HepG2 (cell line): ENCODE measurements around the gene SDHAF1. TPM values are rescaled to one million over a fixed set of nuclear protein-coding genes. Genes with fewer than 3 reads are reported as not detected.
A peak's percentile ranks its signal among the peaks of the same experiment; 100 is the strongest.

Experiments used
- ARNT ChIP-seq: fragments of 450-650 bp; IDR thresholded peaks from 2 replicates; pipeline ENCODE4 v1.6.1; 2017
- ARNT2 ChIP-seq: sonication (generic); formaldehyde crosslinking; IDR thresholded peaks from 2 replicates; pipeline ENCODE4 v1.8.0; 2022; ENCODE audit warnings: mild to moderate bottlenecking, low read depth, missing genetic modification reagents, moderate library complexity
- CHD4 ChIP-seq: fragments of 200-600 bp; sonication (generic); IDR thresholded peaks from 2 replicates; pipeline ENCODE4 v1.7.0; 2017; ENCODE audit warnings: mild to moderate bottlenecking, low read length, borderline replicate concordance
- GATAD1 ChIP-seq: IDR thresholded peaks from 2 replicates; pipeline ENCODE4 v1.6.1; 2016; ENCODE audit warnings: missing genetic modification reagents, missing compliant biosample characterization
- MIXL1 ChIP-seq: IDR thresholded peaks from 2 replicates; pipeline ENCODE4 v1.6.1; 2016
- ZNF160 ChIP-seq: sonication (generic); formaldehyde crosslinking; IDR thresholded peaks from 2 replicates; pipeline ENCODE4 v1.8.0; 2022; ENCODE audit warnings: mild to moderate bottlenecking, inconsistent platforms, missing genetic modification reagents
- ZNF225 ChIP-seq: sonication (generic); formaldehyde crosslinking; IDR thresholded peaks from 2 replicates; pipeline ENCODE4 v1.4.0; 2020; ENCODE audit warnings: mild to moderate bottlenecking, missing genetic modification reagents
- ZNF614 ChIP-seq: IDR thresholded peaks from 2 replicates; pipeline ENCODE4 v1.6.1; 2018; ENCODE audit warnings: missing biosample characterization, missing genetic modification reagents, inconsistent platforms, borderline replicate concordance
- polyA plus RNA-seq, 8 experiments: library from polyadenylated mRNA; depleted of rRNA in 3 of 8; stranded (reverse) in 7 of 8; unstranded in 1 of 8; fragments of >200 nt; fragmentation: Illumina TruSeq in 4 of 8; extraction: Trizol in 4 of 8; gene quantifications; 2 replicates each; pipeline versions ENCODE4 v1.2.1 to v1.2.3, GENCODE V29; 2011 to 2016; ENCODE audit warnings: low read depth in 4 of 8, missing spikeins in 1 of 8, mixed read lengths in 1 of 8; ENCODE audit not compliant: insufficient read depth in 1 of 8
- total RNA-seq, 5 experiments: library from RNA; depleted of rRNA; stranded (reverse); fragments of >200 nt; fragmentation: Illumina TruSeq; extraction: Trizol; gene quantifications; 2 replicates each; pipeline ENCODE4 v1.2.3, GENCODE V29; 2016; ENCODE audit warnings: low read depth in 1 of 5
- TF ChIP-seq, protein P1 (sequence below): IDR thresholded peaks from 2 replicates; pipeline ENCODE4 v1.6.1; 2012; ENCODE audit warnings: low read depth, low read length, improper control_type of control experiment
- TF ChIP-seq, protein P2 (sequence below): sonication (generic); formaldehyde crosslinking; conservative IDR thresholded peaks from 2 replicates; pipeline ENCODE4 v1.4.0; 2020; ENCODE audit warnings: mild to moderate bottlenecking, missing genetic modification reagents, moderate library complexity
- TF ChIP-seq, protein P3 (sequence below): sonication (generic); formaldehyde crosslinking; IDR thresholded peaks from 2 replicates; pipeline ENCODE4 v1.4.0; 2020; ENCODE audit warnings: mild to moderate bottlenecking, missing genetic modification reagents
- TF ChIP-seq, protein P4 (sequence below): sonication (generic); formaldehyde crosslinking; IDR thresholded peaks from 2 replicates; pipeline ENCODE4 v1.4.0; 2020; ENCODE audit warnings: missing genetic modification reagents
- TF ChIP-seq, protein P5 (sequence below): sonication (generic); formaldehyde crosslinking; conservative IDR thresholded peaks from 2 replicates; pipeline ENCODE4 v1.8.1; 2023; ENCODE audit warnings: missing genetic modification reagents
- TF ChIP-seq, protein P6 (sequence below): conservative IDR thresholded peaks from 2 replicates; pipeline ENCODE4 v1.6.1; 2018; ENCODE audit warnings: missing genetic modification reagents

SDHAF1 gene
- total and polyA plus RNA-seq, 2 of the 13 experiments (the other 11 are each of a cell fraction or from before 2014, with no cell fraction given) = 17.8 to 22.8 TPM

DNA sequence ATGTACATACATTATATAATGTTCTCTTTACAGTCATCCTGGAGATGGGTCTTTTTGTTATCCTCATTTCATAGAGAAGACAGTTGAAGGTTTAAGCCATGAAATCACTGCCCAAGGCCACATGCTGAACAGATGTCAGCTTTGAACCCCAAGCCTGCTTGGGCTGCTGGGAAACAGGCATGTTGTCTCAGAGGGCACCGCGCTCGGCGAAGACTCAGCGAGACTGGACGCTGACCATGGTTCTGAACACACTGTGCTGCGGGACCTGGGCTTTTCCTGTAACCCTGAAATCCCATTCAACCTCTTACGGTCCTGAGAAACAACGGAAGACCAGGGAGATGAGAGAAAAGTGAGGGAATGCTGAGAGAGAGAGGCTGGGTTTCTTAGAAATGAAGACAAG lies 31.5 kb upstream of the SDHAF1 start (continued):
- TF ChIP-seq ZNF160 (peak; percentile 76; the same call in 1 of the 2 replicates), CHD4 (no peak), MIXL1 (peak; percentile 76; the same call in 1 of the 2 replicates), GATAD1 (CRISPR knock-in tag) (peak; percentile 62; the same call in 1 of the 2 replicates), ZNF225 (CRISPR knock-in tag) (peak; percentile 64; the same call in 1 of the 2 replicates), ARNT (no peak), ZNF614 (CRISPR knock-in tag) (0 out of 2 replicates have a peak, but pooled peaks have one; percentile 22), ARNT2 (CRISPR knock-in tag) (peak; percentile 53; the same call in 1 of the 2 replicates)
- TF ChIP-seq, protein P1, sequence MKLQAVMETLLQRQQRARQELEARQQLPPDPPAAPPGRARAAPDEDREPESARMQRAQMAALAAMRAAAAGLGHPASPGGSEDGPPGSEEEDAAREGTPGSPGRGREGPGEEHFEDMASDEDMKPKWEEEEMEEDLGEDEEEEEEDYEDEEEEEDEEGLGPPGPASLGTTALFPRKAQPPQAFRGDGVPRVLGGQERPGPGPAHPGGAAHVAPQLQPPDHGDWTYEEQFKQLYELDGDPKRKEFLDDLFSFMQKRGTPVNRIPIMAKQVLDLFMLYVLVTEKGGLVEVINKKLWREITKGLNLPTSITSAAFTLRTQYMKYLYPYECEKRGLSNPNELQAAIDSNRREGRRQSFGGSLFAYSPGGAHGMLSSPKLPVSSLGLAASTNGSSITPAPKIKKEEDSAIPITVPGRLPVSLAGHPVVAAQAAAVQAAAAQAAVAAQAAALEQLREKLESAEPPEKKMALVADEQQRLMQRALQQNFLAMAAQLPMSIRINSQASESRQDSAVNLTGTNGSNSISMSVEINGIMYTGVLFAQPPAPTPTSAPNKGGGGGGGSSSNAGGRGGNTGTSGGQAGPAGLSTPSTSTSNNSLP = no peak
- TF ChIP-seq, protein P2, sequence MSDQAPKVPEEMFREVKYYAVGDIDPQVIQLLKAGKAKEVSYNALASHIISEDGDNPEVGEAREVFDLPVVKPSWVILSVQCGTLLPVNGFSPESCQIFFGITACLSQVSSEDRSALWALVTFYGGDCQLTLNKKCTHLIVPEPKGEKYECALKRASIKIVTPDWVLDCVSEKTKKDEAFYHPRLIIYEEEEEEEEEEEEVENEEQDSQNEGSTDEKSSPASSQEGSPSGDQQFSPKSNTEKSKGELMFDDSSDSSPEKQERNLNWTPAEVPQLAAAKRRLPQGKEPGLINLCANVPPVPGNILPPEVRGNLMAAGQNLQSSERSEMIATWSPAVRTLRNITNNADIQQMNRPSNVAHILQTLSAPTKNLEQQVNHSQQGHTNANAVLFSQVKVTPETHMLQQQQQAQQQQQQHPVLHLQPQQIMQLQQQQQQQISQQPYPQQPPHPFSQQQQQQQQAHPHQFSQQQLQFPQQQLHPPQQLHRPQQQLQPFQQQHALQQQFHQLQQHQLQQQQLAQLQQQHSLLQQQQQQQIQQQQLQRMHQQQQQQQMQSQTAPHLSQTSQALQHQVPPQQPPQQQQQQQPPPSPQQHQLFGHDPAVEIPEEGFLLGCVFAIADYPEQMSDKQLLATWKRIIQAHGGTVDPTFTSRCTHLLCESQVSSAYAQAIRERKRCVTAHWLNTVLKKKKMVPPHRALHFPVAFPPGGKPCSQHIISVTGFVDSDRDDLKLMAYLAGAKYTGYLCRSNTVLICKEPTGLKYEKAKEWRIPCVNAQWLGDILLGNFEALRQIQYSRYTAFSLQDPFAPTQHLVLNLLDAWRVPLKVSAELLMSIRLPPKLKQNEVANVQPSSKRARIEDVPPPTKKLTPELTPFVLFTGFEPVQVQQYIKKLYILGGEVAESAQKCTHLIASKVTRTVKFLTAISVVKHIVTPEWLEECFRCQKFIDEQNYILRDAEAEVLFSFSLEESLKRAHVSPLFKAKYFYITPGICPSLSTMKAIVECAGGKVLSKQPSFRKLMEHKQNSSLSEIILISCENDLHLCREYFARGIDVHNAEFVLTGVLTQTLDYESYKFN (CRISPR knock-in tag) = no peak
- TF ChIP-seq, protein P3, sequence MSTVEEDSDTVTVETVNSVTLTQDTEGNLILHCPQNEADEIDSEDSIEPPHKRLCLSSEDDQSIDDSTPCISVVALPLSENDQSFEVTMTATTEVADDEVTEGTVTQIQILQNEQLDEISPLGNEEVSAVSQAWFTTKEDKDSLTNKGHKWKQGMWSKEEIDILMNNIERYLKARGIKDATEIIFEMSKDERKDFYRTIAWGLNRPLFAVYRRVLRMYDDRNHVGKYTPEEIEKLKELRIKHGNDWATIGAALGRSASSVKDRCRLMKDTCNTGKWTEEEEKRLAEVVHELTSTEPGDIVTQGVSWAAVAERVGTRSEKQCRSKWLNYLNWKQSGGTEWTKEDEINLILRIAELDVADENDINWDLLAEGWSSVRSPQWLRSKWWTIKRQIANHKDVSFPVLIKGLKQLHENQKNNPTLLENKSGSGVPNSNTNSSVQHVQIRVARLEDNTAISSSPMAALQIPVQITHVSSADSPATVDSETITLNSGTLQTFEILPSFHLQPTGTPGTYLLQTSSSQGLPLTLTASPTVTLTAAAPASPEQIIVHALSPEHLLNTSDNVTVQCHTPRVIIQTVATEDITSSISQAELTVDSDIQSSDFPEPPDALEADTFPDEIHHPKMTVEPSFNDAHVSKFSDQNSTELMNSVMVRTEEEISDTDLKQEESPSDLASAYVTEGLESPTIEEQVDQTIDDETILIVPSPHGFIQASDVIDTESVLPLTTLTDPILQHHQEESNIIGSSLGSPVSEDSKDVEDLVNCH (CRISPR knock-in tag) = no peak
- TF ChIP-seq, protein P4, sequence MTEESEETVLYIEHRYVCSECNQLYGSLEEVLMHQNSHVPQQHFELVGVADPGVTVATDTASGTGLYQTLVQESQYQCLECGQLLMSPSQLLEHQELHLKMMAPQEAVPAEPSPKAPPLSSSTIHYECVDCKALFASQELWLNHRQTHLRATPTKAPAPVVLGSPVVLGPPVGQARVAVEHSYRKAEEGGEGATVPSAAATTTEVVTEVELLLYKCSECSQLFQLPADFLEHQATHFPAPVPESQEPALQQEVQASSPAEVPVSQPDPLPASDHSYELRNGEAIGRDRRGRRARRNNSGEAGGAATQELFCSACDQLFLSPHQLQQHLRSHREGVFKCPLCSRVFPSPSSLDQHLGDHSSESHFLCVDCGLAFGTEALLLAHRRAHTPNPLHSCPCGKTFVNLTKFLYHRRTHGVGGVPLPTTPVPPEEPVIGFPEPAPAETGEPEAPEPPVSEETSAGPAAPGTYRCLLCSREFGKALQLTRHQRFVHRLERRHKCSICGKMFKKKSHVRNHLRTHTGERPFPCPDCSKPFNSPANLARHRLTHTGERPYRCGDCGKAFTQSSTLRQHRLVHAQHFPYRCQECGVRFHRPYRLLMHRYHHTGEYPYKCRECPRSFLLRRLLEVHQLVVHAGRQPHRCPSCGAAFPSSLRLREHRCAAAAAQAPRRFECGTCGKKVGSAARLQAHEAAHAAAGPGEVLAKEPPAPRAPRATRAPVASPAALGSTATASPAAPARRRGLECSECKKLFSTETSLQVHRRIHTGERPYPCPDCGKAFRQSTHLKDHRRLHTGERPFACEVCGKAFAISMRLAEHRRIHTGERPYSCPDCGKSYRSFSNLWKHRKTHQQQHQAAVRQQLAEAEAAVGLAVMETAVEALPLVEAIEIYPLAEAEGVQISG (CRISPR knock-in tag) = peak; percentile 74
- TF ChIP-seq, protein P5, sequence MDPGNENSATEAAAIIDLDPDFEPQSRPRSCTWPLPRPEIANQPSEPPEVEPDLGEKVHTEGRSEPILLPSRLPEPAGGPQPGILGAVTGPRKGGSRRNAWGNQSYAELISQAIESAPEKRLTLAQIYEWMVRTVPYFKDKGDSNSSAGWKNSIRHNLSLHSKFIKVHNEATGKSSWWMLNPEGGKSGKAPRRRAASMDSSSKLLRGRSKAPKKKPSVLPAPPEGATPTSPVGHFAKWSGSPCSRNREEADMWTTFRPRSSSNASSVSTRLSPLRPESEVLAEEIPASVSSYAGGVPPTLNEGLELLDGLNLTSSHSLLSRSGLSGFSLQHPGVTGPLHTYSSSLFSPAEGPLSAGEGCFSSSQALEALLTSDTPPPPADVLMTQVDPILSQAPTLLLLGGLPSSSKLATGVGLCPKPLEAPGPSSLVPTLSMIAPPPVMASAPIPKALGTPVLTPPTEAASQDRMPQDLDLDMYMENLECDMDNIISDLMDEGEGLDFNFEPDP = 0 out of 2 replicates have a peak, but pooled peaks have one; percentile 37
- TF ChIP-seq, protein P6, sequence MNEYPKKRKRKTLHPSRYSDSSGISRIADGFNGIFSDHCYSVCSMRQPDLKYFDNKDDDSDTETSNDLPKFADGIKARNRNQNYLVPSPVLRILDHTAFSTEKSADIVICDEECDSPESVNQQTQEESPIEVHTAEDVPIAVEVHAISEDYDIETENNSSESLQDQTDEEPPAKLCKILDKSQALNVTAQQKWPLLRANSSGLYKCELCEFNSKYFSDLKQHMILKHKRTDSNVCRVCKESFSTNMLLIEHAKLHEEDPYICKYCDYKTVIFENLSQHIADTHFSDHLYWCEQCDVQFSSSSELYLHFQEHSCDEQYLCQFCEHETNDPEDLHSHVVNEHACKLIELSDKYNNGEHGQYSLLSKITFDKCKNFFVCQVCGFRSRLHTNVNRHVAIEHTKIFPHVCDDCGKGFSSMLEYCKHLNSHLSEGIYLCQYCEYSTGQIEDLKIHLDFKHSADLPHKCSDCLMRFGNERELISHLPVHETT (CRISPR knock-in tag) = 0 out of 2 replicates have a peak, but pooled peaks have one; percentile 27
